Epithelial cell of prostate (primary cell): ENCODE data around the gene MAVS.
"Not testable (repeated sequence)": the region's sequence is repeated elsewhere in the genome, so short reads cannot be mapped to it uniquely, and the experiment has no call there.

ENCODE experiments used
- DNase-seq: peaks from one replicate; pipeline ENCODE4 v3.0.0-alpha.2; 2011; ENCODE audit warnings: low read depth, low spot score
- H3K27ac ChIP-seq: fragments of 450-650 bp; 2 replicates; pipeline ENCODE4 v1.5.1; 2017; ENCODE audit warnings: mild to moderate bottlenecking

MAVS gene

DNA sequence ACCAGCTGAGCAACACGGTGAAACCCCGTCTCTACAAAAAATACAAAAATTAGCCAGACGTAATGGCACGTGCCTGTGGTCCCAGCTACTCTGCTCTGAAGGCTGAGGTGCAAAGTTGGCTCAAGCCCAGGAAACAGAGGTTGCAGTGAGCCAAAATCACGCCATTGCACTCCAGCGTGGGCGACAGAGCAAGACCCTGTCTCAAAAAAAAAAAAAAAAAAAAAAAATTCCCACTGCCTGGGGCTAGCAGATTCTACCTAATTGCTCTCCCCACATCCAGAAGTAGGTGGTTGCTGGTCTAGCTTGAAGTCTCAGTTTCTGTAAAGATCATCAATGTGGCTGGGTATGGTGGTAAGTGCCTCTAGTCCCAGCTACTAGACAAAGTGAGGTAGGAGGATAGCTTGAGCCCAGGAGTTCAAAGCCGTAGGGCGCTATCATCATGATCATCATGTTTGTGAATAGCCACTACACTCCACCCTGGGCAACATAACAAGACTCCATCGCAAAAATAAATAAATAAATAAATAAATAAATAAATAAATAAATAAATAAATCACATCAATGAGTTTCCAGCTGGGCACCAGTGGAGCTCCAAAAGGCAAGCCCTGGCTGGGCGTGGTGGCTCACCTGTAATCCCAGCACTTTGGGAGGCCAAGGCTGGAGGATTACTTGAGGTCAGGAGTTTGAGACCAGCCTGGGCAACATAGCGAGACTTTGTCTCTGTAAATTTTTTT lies 32.6 kb upstream of the MAVS start:
- H3K27ac ChIP-seq, result no peak overlapping the region
- no peak for DNase-seq

GRCh38 chr20:3814928-3815495 lies 31.6 kb upstream of the MAVS start:
- H3K27ac ChIP-seq, result no peak overlapping the region
- no peak for DNase-seq

- no peak overlapping the region for H3K27ac ChIP-seq
- no peak for DNase-seq
These were observed 30.8 kb upstream of the MAVS start for GRCh38 chr20:3815703-3816315.

DNA sequence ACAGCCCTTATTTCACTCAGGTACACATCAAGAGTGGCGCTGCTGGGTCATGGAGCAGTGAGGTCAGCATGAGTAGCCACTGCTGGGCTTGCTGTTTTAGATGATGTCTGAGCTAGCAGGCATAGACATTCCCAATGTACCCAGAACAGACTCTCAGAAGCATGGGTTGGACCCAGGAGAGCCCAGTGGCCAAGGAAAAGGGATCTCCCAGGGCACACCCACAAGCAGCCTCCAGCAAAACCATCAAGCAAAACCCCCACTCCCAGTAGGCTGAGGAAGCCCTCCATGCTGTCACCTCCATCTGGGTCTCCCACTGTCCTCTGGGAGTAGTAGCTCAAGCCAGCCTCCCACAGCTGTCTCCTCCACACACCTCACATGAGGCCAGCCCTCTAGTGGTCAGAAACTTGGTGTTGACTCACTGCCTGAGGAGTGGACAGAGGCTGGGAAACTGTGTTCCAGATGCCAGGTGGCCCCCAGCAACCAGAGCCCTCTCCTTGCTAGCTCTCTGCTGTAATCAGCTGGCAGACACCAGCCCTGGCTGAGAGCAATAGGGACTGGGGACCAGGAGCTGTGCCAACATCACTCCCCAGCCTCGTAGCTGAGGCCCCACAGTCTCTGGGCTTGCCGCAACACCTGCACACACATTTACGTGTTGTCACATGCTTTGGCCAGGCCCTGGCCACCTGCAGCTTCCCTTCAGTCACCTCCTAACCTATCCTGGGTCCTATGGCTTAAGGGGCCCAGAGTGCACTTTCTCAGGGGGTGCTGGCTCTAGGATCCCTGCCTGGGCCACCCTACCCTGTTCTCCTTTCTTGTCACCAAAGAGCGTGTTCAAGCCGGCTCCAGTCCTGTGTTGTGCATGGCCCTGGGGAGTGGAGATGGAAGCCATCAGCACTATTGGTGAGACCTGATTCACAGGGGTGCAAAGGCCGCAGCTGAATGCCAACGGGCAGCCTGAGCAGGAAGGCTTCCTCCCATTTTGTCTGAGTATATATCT lies 28.2 kb upstream of the MAVS start:
- H3K27ac ChIP-seq, result no peak overlapping the region
- no peak for DNase-seq

DNA sequence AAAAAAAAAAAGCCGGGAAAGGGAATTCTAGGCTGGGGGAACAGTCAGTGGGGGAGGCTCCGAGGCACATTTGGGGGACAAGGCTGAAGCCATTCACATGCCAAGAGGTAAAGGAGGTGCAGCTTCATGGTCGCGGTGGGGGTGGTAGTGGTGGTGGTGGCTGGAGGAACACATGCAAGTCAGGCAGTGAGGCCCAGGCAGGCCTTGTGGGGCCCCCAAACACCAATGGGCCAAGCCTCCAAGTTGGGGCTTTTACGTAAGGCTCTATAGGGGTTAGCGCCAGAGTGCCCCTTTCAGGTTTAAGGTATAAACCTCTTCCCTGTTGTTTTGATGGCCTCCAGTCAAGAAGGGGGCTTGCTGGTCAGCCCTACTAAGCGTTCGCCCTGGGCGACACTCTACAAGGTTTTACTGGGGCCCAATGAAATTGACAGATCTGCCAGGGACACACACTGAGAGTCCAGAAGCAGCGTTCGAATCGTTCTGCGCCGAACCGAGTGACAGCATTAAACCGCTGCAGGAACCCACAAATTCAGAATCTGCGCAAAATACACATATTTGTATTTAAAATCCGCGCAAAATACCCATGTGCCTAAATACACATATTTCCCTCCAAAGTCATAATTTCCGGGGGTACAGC lies 27.1 kb upstream of the MAVS start:
- peak overlapping the region; percentile 91 for H3K27ac ChIP-seq
- DNase-seq, result no peak

GRCh38 chr20:3820048-3820900 lies 26.4 kb upstream of the MAVS start, which contains the start of gene AP5S1:
Gene AP5S1 (plus strand): TSS chr20:3820547. CDS start chr20:3822118, 1,571 bp downstream.
- DNase-seq, result peak; percentile 80
- peak within 1 kb of the TSS; percentile 91 for H3K27ac ChIP-seq

GRCh38 chr20:3820901-3821727 lies 25.5 kb upstream of the MAVS start:
- no peak for DNase-seq
- peak overlapping the region; percentile 91 for H3K27ac ChIP-seq

- no peak for DNase-seq
- H3K27ac ChIP-seq, result no peak overlapping the region
These were observed 24.6 kb upstream of the MAVS start for GRCh38 chr20:3821996-3822395.

DNA sequence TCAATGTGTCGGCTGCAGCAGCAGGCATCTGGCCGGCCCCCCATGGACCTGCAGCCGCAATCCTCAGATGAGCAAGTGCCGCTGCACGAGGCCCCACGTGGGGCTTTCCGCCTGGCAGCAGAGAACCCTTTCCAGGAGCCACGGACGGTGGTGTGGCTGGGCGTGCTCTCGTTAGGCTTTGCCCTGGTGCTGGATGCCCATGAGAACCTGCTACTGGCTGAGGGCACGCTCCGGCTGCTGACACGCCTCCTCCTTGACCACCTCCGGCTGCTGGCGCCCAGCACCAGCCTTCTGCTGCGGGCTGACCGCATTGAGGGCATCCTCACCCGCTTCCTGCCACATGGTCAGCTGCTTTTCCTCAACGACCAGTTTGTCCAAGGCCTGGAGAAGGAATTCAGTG lies 22.8 kb upstream of the MAVS start:
- no peak for DNase-seq
- no peak overlapping the region for H3K27ac ChIP-seq

DNA sequence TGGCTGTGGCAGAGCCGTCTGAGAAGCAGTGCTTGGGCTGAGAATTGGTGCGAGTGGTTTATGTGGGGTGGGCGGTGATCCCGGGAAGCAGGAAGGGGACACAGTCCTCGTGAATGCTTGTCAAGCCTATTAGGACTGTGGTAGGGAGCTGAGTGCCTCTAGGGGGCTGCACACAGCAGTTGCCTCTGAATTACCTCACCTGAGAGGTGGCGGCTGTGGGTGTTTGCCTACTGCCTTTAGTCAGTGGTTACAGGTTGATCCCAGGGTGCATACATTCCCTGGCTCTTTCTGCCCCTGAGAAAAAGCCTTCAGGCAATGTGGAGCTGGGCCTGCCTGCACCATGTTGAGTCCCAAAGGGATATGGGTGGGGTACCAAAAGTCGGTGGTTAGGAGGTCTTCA lies 21.1 kb upstream of the MAVS start:
- H3K27ac ChIP-seq, result no peak overlapping the region
- DNase-seq, result no peak

DNA sequence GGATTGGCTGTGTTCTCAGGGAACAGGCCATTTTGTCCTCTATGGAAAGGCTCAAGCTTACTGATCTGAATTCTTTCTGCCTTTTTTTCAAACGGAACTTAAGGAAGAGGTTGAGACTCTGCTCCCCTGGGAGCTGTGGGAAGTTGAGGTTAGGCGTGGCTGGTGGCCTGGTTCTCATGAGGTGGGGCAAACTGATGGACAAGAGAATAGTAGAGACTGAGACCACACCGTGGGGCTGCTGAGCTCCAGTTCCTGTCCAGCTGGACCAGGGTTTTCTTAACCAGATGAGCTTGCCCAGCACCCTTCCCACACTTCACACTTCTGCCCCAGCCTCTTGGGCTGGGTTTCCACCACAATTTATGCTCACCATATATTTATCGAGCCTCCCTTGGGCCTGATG lies 20.2 kb upstream of the MAVS start:
- DNase-seq, result no peak
- H3K27ac ChIP-seq, result no peak overlapping the region

DNA sequence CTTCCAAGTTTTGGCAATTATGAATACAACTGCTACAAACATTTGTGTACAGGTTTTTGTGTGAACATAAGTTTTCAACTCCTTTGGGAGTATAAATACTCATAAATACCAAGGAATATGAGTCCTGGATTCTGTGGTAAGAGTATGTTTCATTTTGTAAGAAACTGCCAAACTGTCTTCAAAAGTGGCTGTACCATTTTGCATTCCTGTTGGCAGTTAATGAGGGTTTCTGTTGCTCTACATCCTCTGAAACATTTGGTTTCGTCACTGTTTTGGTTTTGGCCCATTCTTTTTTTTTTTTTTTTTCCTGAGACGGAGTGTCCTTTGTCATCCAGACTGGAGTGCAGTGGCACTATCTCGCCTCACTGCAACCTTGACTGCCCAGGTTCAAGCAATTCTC lies 17.8 kb upstream of the MAVS start:
- no peak overlapping the region for H3K27ac ChIP-seq
- no peak for DNase-seq

DNA sequence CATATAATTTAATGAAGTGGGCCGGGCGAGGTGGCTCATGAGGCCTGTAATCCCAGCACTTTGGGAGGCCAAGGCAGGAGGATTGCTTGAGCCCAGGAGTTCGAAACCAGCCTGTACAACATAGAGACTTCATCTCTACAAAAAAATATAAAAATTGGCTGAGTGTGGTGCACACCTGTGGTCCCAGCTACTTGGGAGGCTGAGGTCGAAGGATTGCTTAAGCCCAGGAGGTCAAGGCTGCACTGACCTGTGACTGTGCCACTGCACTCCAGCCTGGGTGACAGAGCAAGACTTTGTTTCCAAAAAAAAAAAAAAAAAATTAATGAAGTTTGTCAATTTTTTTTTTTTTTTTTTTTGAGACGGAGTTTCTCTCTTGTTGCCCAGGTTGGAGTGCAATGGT lies 16.7 kb upstream of the MAVS start:
- H3K27ac ChIP-seq, DNase-seq: not testable (repeated sequence)

GRCh38 chr20:3836132-3836531 lies 10.5 kb upstream of the MAVS start:
- DNase-seq, result no peak
- no peak overlapping the region for H3K27ac ChIP-seq

- no peak overlapping the region for H3K27ac ChIP-seq
These were observed 7.3 kb upstream of the MAVS start for GRCh38 chr20:3839328-3839727.

DNA sequence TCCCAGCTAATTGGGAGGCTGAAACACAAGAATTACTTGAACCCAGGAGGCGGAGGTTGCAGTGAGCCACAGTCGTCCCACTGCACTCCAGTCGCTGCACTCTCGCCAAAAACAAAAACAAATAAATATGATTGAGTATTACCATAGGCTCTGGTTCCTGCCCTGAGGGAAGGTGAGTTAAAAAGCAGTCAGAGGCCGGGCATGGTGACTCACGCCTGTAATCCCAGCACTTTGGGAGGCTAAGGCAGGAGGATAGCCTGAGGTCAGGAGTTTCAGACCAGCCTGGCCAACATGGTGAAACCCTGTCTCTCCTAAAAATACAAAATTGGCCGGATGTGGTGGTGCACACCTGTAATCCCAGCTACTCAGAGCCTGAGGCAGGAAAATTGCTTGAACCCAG lies 6.4 kb upstream of the MAVS start:
- not testable (repeated sequence) for H3K27ac ChIP-seq, DNase-seq

More at GRCh38 chr20:3839328-3839727, 7.3 kb upstream of the MAVS start:
- no peak for DNase-seq

DNA sequence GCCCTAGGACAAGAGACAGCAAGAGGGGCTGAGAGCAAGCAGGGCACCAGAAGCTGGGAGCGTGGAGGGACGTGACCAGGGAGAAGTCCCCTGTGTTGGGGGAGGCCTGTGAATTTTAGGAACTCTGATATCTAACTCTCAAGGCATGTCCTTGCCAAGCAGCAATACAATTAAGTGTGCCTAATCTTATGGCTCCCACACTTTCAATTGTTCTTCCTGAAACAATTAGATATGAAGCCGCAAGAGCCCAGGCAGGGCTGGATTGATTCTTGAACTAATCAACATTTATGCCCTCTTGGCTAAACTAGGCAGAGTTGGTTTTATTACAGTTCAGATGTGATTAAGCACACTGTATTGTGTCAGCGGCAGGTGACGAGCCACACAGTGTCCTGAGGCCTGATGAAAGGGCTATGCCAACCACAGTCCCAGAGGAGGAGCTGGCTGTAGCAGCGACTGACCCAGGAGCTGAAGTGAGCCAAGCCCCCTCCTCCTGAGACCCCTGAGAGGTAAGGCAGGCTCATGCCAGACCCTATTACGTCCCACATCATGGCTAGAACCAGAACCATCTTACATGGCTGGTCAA lies 4.2 kb upstream of the MAVS start:
- no peak for DNase-seq
- no peak overlapping the region for H3K27ac ChIP-seq

DNA sequence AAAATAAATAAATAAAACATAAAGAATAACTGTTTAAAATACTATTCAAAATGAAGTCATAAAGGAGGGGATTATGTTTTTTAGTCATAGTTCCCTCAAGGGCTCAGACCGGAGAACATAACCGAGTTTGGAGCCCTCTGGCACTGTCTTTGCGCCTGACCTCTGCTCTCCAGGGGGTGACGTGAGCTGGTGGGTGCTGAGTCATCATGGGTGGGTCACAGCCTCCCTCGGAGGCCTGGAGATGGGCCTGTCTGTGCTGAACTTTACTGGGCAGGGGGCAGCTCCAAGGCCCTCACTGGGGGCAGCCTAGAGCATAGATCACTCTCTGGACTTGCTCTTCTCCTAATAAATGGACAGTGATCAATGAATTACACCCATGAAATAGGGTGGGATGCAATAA lies 3.1 kb upstream of the MAVS start:
- no peak for DNase-seq
- H3K27ac ChIP-seq, result no peak overlapping the region
